Activated naive CD8-positive, alpha-beta T cell treated with anti-CD3 and anti-CD28 coated beads, Interleukin-2, amount 10 ng/mL, durations not matched to agents 7 days and 5 days (primary cell): Measurements from ENCODE around the gene LPIN1. TPM values are rescaled to one million over a fixed set of nuclear protein-coding genes. Genes with fewer than 3 reads are reported as not detected.

Source experiments
- ATAC-seq: fragments of 150-1000 bp; cut with Tn5 transposase; one replicate; pipeline ENCODE4 v1.10.0; 2021; ENCODE audit warnings: low read depth, moderate library complexity
- POLR2A ChIA-PET: fragments of 350-600 bp; sonication (Branson Sonifier 250); formaldehyde crosslinking; loops from one replicate; lab custom pipeline; 2021; ENCODE audit warnings: antibody characterized with exemption; lab: Charles Lee
- DNase-seq: peaks from one replicate; pipeline ENCODE4 v3.0.0; 2021
- H3K27ac Mint-ChIP-seq: one replicate; pipeline ENCODE4 v1.8.0; 2022; ENCODE audit warnings: mild to moderate bottlenecking, mixed read lengths
- H3K27me3 Mint-ChIP-seq: one replicate; pipeline ENCODE4 v1.8.0; 2022; ENCODE audit warnings: mild to moderate bottlenecking, moderate library complexity, mixed read lengths
- H3K36me3 Mint-ChIP-seq: one replicate; pipeline ENCODE4 v1.8.0; 2021; ENCODE audit warnings: mild to moderate bottlenecking, mixed read lengths
- H3K4me1 Mint-ChIP-seq: one replicate; pipeline ENCODE4 v1.8.0; 2021; ENCODE audit warnings: mixed read lengths
- H3K4me3 Mint-ChIP-seq: one replicate; pipeline ENCODE4 v1.8.0; 2022; ENCODE audit warnings: mild to moderate bottlenecking, moderate library complexity, mixed read lengths
- H3K9me3 Mint-ChIP-seq: one replicate; pipeline ENCODE4 v1.8.0; 2021; ENCODE audit warnings: mixed read lengths
- total RNA-seq, 2 experiments: library from RNA; stranded (reverse); gene quantifications; one replicate each; pipeline ENCODE4 v1.2.3, GENCODE V29; 2021

Gene LPIN1
- total RNA-seq, 2 experiments from 2014 or later, result 70.9 to 71.7 TPM

DNA sequence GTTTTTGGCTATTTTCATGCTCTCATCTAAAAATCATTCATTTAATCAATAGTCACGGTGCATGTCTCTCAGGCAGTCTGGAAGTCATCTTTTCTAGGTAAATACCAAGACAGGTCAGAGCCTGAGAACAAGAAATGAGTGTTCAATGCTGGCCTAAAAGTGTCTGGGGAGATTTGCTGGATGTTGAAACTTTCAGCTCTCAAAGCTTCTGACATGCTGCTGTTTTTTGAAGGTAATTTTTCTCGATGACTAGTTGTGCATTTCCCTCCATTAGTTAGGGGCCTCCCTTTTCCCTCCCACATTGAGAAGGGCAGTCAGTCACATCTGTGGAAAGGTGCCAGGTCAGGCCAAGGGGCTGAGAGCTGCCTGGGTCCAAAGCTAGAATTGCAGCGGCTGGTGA, 115.6 kb downstream of the LPIN1 start:
- Mint-ChIP-seq H3K27ac (no peak overlapping the region), H3K36me3 (peaks cover 10% of the 10 kb centered on the region), H3K27me3 (peaks cover 9% of the 10 kb centered on the region), H3K4me1 (peaks cover 8% of the 10 kb centered on the region), H3K4me3 (no peak overlapping the region), H3K9me3 (peaks cover 15% of the 10 kb centered on the region)
- no peak for DNase-seq
- no peak for ATAC-seq
- POLR2A ChIA-PET, result no interaction called here

DNA sequence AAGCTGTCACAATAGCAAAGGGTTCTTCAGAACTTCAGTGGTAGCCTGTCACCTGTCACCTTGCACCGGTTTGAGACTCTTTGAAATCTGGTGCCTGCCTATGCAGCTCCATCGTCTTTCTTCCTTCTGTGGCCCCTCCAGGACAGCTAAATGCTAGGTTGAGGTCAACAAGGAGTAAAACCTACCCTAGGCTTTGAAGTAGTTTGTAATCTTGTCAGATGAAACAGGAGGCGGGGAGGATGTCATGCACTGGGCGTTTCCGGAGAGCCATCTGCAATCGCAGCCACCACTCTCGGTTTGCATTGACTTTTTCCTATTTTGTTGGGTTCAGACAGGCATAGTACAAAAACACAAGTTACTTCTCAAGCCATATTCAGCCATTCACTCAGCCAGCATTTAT, 116.7 kb downstream of the LPIN1 start:
- peaks cover 6% of the 10 kb centered on the region for H3K36me3 Mint-ChIP-seq
- no peak for ATAC-seq
- H3K4me3 Mint-ChIP-seq, result no peak overlapping the region
- H3K9me3 Mint-ChIP-seq, result peaks cover 7% of the 10 kb centered on the region
- H3K4me1 Mint-ChIP-seq, result peaks cover 8% of the 10 kb centered on the region
- peaks cover 9% of the 10 kb centered on the region for H3K27me3 Mint-ChIP-seq
- no peak overlapping the region for H3K27ac Mint-ChIP-seq
- DNase-seq, result no peak
- POLR2A ChIA-PET, result no interaction called here

DNA sequence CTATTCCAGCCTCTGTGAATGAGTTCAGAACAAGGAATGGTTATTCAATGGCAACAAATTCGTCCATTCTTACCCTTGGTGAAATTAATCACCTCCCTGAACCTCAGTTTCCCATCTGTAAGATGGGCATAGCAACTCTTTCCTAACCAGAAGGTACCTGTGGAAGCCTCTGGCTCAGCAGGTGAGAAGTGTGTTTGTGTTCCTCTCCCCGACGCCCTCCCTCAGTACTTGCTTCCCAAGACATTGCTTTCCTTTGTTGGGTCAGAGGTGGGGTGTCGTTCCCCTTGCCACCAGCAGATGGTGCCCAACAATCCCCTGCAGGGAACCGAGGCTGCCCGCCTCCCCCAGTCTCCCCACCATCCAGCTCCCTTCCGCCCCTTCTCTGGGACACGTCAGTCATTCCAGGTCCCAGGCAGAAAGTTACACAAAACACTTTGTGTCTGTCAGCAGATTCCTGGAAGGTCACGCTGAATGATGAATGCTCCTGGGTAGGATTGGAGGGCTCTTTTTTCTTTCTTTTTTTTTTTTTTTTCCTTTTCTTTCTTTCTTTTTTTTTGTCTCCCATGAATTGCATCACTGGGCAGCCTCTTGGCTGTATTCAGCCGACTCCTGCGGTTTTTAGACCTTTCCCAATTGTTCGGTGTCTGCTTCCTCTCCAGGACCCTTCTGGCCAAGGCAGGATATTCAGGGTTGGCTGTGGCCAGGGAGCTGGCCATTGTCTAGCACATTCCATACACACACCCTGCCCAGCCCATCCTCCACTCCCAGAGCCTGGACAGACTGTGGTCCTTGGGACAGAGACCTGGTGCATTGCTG, 117.3 kb downstream of the LPIN1 start:
- Mint-ChIP-seq H3K27me3 (peaks cover 9% of the 10 kb centered on the region), H3K4me3 (peak overlapping the region; percentile 56), H3K27ac (peak overlapping the region; percentile 52), H3K4me1 (peaks cover 8% of the 10 kb centered on the region), H3K9me3 (peaks cover 5% of the 10 kb centered on the region), H3K36me3 (peaks cover 6% of the 10 kb centered on the region)
- POLR2A ChIA-PET, result interaction anchor here (1.2 kb wide), 1 partner anchor 852 kb away, joined by 3 read pairs; no protein-coding TSS in a partner anchor
- DNase-seq (peak; percentile 62), ATAC-seq (peak; percentile 56)

DNA sequence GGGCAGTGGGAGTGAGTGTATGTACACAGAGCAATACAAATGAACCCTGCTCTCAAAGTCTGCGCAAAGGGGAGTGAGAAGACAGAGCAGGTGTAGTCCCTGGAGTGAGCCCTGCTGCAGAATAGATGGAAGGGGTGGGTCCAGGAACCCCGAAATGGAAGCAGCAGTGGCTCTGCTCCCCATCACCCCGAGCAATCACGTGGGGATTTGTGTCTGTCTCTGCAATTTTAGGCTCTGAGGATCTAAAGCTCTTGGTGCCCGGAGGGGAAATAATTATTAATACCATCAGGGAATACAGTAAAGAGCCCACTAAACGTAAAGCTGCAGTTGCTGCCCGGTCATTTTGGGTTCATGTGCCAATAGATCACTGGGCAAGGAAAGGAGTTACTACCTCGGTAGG, 118.3 kb downstream of the LPIN1 start:
- Mint-ChIP-seq H3K27ac (no peak overlapping the region), H3K36me3 (peaks cover 2% of the 10 kb centered on the region), H3K27me3 (peaks cover 9% of the 10 kb centered on the region), H3K4me1 (peaks cover 8% of the 10 kb centered on the region), H3K4me3 (no peak overlapping the region), H3K9me3 (peaks cover 2% of the 10 kb centered on the region)
- DNase-seq (no peak), ATAC-seq (no peak)
- POLR2A ChIA-PET, result interaction anchor here (1.2 kb wide), 1 partner anchor 851 kb away, joined by 3 read pairs; no protein-coding TSS in a partner anchor

DNA sequence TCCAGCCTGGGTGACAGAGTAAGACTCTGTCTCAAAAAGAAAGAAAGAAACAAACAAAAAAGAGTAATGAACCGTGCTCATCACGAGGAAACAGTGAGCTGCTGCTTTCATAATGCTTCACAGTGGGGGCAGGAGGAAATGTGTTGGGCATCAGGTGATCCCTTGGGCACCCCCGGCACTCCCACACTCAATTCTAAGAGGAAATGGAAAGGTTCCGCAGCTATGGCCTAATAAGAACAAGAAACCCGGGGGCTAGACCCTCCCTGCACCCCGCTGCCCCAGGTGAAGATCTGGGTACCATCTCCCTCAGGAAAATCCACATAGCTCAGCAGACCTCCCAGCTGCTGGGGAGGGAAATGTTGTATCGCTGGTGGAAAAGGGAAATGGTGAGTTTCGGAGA, 118.9 kb downstream of the LPIN1 start:
- no peaks in the 10 kb centered on the region for H3K36me3 Mint-ChIP-seq
- ATAC-seq (no peak), DNase-seq (no peak)
- POLR2A ChIA-PET, result no interaction called here
- H3K4me3 Mint-ChIP-seq, result no peak overlapping the region
- no peak overlapping the region for H3K27ac Mint-ChIP-seq
- peaks cover 8% of the 10 kb centered on the region for H3K4me1 Mint-ChIP-seq
- H3K9me3 Mint-ChIP-seq, result no peaks in the 10 kb centered on the region
- H3K27me3 Mint-ChIP-seq, result peaks cover 9% of the 10 kb centered on the region

DNA sequence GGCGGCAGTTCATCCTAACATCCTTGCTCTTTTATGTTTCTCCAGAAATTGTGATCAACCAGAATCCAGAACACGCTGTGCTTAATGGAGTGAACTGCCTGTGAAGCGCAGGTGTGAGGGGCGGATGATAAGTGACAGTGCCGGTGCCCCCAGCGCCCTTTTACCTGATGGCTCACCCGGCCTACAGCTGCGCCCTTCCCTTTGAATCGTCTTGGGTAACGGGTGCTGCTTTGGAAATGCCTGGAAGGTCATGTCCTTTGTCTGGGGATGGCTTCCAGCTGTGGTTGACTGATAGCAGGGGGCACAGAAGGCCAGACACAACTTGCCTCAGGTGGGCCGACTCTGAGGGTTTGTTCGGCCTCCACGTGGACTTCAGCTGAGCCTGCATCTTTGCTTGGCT, 119.4 kb downstream of the LPIN1 start:
- Mint-ChIP-seq H3K27ac (no peak overlapping the region), H3K9me3 (no peaks in the 10 kb centered on the region), H3K27me3 (peaks cover 11% of the 10 kb centered on the region), H3K4me1 (peaks cover 12% of the 10 kb centered on the region), H3K36me3 (no peaks in the 10 kb centered on the region), H3K4me3 (no peak overlapping the region)
- POLR2A ChIA-PET, result no interaction called here
- ATAC-seq, result no peak
- no peak for DNase-seq

DNA sequence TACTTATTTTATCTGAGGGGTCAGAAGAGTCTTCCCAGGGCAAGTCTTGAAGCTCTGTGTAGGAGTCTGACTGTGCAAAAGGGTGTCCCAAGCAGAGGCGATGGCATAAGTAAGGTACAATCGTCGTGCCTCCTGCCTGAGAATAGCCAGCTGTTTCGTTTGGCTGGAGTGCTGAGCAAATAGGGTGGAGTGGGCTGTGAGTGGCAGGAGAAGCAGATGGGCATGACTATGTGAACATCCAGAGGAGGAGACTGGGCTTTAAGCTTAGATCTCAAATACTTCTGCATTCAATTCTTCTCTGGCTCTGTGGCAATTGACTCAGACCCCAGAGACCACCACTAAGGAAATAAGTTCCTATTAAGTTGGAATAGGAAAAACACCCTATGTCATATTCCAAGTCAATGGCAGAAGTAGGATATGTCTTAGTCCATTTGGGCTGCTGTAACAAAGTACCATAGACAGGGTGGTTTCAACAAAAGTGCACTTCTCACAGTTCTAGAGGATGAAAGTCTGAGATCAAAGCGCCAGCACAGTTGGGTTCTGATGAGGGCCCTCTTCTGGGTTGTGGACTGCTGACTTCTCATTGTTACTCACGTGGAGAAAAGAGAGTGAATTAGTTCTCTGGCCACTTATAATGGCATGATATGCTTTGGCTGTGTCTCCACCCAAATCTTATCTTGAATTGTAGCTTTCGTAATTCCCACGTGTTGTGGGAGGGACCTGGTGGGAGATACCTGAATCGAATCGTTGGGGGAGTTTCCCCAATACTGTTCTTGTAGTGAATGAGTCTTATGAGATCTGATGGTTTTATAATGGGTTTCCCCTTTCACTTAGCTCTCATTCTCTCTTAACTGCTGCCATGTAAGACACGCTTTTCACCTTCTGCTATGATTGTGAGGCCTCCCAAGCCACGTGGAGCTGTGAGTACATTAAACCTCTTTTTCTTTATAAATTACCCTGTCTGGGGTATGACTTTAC, 120.2 kb downstream of the LPIN1 start:
- Mint-ChIP-seq H3K27ac (no peak overlapping the region), H3K4me3 (no peak overlapping the region), H3K9me3 (no peaks in the 10 kb centered on the region), H3K27me3 (peaks cover 12% of the 10 kb centered on the region), H3K4me1 (peaks cover 12% of the 10 kb centered on the region), H3K36me3 (no peaks in the 10 kb centered on the region)
- POLR2A ChIA-PET, result no interaction called here
- DNase-seq (no peak), ATAC-seq (no peak)

DNA sequence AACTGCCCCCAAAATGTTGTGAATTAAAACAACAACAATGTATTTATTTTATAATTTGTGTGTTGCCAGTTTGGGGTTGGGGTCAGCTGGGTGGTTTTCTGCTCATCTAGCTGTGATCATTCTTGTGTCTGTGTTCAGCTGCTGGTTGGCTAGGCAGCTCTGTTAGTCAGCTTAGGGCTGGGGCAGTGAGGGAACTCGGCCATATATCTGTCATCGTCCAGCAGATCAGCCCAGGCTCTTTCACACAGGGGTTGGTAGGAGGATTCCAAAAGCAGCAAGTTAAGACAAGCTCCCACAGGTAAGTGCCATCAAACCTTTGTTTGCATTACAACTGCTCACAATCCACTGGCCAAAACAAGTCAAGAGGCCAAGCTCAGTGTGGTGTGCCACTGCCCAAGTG, 121.5 kb downstream of the LPIN1 start:
- POLR2A ChIA-PET, result no interaction called here
- Mint-ChIP-seq H3K9me3 (no peaks in the 10 kb centered on the region), H3K27me3 (peaks cover 12% of the 10 kb centered on the region), H3K27ac (no peak overlapping the region), H3K4me1 (peaks cover 9% of the 10 kb centered on the region), H3K4me3 (no peak overlapping the region), H3K36me3 (no peaks in the 10 kb centered on the region)
- ATAC-seq (no peak), DNase-seq (no peak)

DNA sequence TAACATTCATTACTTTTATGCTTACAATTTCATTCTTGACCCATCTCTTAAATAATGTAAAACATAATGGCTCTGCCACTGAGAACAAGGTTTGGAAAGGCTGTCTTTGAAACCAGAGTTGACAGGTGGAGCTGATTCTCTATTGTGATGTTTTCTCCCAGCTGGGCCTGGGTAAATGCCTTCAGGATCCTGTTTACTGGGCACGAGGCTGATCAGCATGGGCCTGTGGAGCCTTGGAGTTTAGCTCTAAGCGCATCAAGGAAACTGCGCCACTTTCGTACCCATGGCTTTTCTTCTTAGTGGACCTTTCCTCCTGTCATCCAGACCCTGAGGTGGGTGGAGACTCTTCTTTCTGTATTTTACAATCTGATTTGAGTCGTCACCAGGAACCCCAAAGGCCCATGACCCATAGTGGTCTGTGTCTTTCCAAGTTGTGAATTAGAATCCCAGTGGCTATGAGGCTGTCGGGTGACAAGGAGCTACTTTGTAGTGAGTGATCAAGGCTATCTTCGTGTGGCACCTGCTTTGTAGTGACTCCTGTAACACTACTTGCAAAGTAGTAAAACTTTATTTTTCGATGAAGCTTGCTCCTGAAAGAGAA, 123.1 kb downstream of the LPIN1 start:
- POLR2A ChIA-PET, result no interaction called here
- no peak overlapping the region for H3K27ac Mint-ChIP-seq
- peaks cover 9% of the 10 kb centered on the region for H3K27me3 Mint-ChIP-seq
- H3K4me3 Mint-ChIP-seq, result no peak overlapping the region
- H3K36me3 Mint-ChIP-seq, result no peaks in the 10 kb centered on the region
- no peak for ATAC-seq
- H3K4me1 Mint-ChIP-seq, result peaks cover 4% of the 10 kb centered on the region
- no peak for DNase-seq
- H3K9me3 Mint-ChIP-seq, result no peaks in the 10 kb centered on the region

DNA sequence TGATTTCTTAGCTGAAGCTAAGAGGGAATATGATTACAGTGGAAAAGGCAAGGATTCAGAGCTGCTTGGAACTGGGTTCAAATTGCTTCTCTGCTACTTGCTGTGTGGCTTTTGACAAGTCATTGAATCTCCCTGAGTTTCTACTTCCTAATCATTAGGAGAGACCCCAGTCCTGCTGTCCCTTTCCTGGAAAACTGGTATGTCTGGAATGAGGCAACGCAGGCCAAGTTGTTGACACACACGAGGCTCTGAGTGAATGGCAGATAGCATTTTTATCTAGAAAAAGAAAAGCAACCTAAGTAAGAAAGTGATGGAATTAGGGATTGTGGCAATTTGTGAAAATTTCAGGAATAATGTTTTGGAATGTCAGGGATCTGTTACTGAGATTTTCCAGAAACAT, 123.6 kb downstream of the LPIN1 start:
- H3K27ac Mint-ChIP-seq, result no peak overlapping the region
- no peak overlapping the region for H3K4me3 Mint-ChIP-seq
- POLR2A ChIA-PET, result no interaction called here
- no peak for ATAC-seq
- H3K36me3 Mint-ChIP-seq, result no peaks in the 10 kb centered on the region
- DNase-seq, result no peak
- H3K9me3 Mint-ChIP-seq, result no peaks in the 10 kb centered on the region
- H3K4me1 Mint-ChIP-seq, result peaks cover 4% of the 10 kb centered on the region
- H3K27me3 Mint-ChIP-seq, result peaks cover 9% of the 10 kb centered on the region

DNA sequence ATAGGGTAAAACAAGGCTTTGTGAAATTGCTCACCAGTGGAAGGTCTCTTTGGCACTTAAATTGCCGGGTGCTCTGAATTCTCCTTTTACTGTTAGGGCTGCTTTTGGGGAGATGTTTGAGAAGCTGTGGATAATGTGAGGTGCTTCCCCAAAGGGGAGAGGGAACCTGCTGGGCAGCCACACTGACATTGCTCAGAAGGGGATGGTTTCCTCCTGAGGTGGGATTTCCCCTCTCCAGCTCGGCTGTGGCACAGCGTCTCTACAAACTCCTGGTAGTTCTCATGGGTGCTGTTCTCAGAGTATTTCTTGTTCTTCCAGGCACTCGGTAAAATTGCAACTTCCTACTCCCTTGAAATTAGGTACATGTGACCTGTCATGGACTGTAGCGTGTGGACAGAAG, 124.2 kb downstream of the LPIN1 start:
- Mint-ChIP-seq H3K4me3 (no peak overlapping the region), H3K9me3 (no peaks in the 10 kb centered on the region), H3K27me3 (peaks cover 9% of the 10 kb centered on the region), H3K4me1 (peaks cover 4% of the 10 kb centered on the region), H3K36me3 (no peaks in the 10 kb centered on the region), H3K27ac (no peak overlapping the region)
- ATAC-seq (no peak), DNase-seq (no peak)
- POLR2A ChIA-PET, result no interaction called here

DNA sequence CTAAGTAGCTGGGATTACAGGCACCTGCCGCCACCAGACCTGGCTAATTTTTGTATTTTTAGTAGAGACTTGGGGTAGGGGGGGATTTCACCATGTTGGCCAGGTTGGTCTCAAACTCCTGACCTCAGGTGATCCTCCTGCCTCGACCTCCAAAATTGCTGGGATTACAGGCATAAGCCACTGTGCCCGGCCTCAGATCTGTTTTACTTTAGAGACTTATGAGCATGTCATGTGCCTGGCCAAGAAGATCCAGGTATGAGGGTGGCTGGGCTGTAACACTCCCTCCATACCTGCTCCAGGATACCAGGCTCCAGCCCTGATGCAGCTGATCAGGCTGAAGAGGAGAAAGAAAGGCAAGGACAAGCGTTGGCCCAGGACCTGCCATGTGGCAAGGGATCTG, 125.0 kb downstream of the LPIN1 start:
- H3K27me3 Mint-ChIP-seq, result peaks cover 9% of the 10 kb centered on the region
- no peak overlapping the region for H3K27ac Mint-ChIP-seq
- H3K4me3 Mint-ChIP-seq, result no peak overlapping the region
- no peaks in the 10 kb centered on the region for H3K9me3 Mint-ChIP-seq
- ATAC-seq (no peak), DNase-seq (no peak)
- H3K4me1 Mint-ChIP-seq, result peaks cover 4% of the 10 kb centered on the region
- POLR2A ChIA-PET, result no interaction called here
- no peaks in the 10 kb centered on the region for H3K36me3 Mint-ChIP-seq

DNA sequence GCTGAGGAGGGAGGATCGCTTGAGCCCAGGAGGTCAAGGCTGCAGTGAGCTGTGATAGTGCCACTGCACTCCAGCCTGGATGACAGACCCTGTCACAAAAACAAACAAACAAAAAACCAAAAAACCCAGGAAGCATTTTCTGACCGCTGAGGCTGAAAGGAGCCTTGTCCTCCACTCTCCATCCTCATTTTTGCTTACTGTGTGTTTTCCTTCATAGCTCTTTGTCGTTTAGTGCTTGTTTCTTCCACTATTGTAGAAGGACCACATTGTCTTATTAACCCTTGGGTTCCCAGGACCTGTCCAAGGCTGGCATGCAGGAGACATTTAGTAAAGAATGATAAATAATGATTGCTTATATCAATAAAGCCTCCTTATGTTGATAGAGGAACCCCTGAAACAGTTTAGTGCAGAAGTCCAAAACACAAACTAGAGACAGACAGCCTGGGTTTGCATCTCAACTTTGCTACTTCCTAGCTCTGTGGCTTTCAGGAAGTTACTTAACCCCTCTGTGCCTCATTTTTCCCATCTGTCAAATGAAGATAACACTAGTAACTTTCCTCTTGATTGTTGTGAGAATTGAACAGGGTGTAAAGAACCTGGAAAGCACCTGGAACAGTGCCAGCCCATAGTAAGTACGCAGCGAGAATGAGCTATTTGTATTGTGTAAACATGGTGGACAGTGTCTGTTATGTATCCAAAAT, 126.0 kb downstream of the LPIN1 start:
- no peaks in the 10 kb centered on the region for H3K9me3 Mint-ChIP-seq
- H3K36me3 Mint-ChIP-seq, result no peaks in the 10 kb centered on the region
- no peak for ATAC-seq
- peaks cover 4% of the 10 kb centered on the region for H3K4me1 Mint-ChIP-seq
- DNase-seq, result no peak
- POLR2A ChIA-PET, result no interaction called here
- H3K27me3 Mint-ChIP-seq, result peaks cover 6% of the 10 kb centered on the region
- H3K4me3 Mint-ChIP-seq, result no peak overlapping the region
- H3K27ac Mint-ChIP-seq, result no peak overlapping the region
